Nephron (organoid): Measurements from ENCODE around the gene ANO2.
A peak's percentile ranks its signal among the peaks of the same experiment; 100 is the strongest.

ENCODE experiments used
- H3K27ac Mint-ChIP-seq, 3 experiments: 2 replicates each; pipeline ENCODE4 v1.8.0; 2020; ENCODE audit warnings: mixed read lengths in 3 of 3, mild to moderate bottlenecking in 2 of 3, moderate library complexity in 1 of 3
- H3K27me3 Mint-ChIP-seq: 2 replicates; pipeline ENCODE4 v1.8.0; 2021; ENCODE audit warnings: low read depth, mild to moderate bottlenecking, moderate library complexity, mixed read lengths
- H3K36me3 Mint-ChIP-seq: 2 replicates; pipeline ENCODE4 v1.8.0; 2020; ENCODE audit warnings: low read depth, mixed read lengths
- H3K4me1 Mint-ChIP-seq: 2 replicates; pipeline ENCODE4 v1.8.0; 2020; ENCODE audit warnings: mixed read lengths
- H3K4me3 Mint-ChIP-seq, 3 experiments: 2 replicates each; pipeline ENCODE4 v1.8.0; 2020; ENCODE audit warnings: mild to moderate bottlenecking in 3 of 3, mixed read lengths in 3 of 3, moderate library complexity in 2 of 3
- H3K9me3 Mint-ChIP-seq: 2 replicates; pipeline ENCODE4 v1.8.0; 2020; ENCODE audit warnings: mixed read lengths
- TF ChIP-seq, protein P1 (sequence below), 3 experiments: fragments of 200-600 bp; sonication (generic); IDR thresholded peaks; one replicate each; pipeline ENCODE4 v1.5.0; 2021; ENCODE audit warnings: antibody characterized with exemption in 3 of 3; ENCODE audit not compliant: unreplicated experiment in 3 of 3

ANO2 gene

GRCh38 chr12:5584412-5585175 lies 360.5 kb downstream of the ANO2 start:
- H3K36me3 Mint-ChIP-seq, result no peaks in the 10 kb centered on the region
- peaks cover 69% of the 10 kb centered on the region for H3K4me1 Mint-ChIP-seq
- H3K9me3 Mint-ChIP-seq, result no peaks in the 10 kb centered on the region
- TF ChIP-seq, protein P1, sequence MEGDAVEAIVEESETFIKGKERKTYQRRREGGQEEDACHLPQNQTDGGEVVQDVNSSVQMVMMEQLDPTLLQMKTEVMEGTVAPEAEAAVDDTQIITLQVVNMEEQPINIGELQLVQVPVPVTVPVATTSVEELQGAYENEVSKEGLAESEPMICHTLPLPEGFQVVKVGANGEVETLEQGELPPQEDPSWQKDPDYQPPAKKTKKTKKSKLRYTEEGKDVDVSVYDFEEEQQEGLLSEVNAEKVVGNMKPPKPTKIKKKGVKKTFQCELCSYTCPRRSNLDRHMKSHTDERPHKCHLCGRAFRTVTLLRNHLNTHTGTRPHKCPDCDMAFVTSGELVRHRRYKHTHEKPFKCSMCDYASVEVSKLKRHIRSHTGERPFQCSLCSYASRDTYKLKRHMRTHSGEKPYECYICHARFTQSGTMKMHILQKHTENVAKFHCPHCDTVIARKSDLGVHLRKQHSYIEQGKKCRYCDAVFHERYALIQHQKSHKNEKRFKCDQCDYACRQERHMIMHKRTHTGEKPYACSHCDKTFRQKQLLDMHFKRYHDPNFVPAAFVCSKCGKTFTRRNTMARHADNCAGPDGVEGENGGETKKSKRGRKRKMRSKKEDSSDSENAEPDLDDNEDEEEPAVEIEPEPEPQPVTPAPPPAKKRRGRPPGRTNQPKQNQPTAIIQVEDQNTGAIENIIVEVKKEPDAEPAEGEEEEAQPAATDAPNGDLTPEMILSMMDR (IDR thresholded peaks at IDR 0.05; ENCODE audit: unreplicated experiment in 3 of 3), result no peak
- H3K4me3 Mint-ChIP-seq, result no peak overlapping the region
- H3K27ac Mint-ChIP-seq, result peak overlapping the region in 2 of 3 experiments; percentile 19 to 39
- H3K27me3 Mint-ChIP-seq, result peaks cover 10% of the 10 kb centered on the region

DNA sequence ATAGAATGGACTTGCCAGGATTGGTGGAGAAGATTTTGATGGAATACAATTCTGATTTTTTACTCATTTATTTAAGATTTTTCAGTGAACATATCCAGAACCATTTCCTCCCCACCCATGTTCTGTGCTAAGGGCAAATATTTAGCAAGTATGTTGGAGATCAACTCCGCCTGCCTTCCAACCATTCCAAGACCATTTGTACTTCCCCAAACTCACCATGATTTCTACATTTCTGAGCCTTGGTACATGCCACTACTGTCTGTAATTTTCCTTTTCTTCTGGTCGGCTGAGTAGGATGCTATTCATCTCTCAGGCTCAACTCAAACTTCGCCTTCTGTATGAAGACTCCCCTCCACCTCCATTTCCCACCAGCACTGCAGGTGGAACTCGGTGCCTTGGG lies 362.5 kb downstream of the ANO2 start:
- no peaks in the 10 kb centered on the region for H3K36me3 Mint-ChIP-seq
- H3K27ac Mint-ChIP-seq, result peak overlapping the region; percentile 49 to 82 (median 67)
- TF ChIP-seq, protein P1 (IDR thresholded peaks at IDR 0.05; ENCODE audit: unreplicated experiment in 3 of 3), result no peak
- peaks cover 55% of the 10 kb centered on the region for H3K4me1 Mint-ChIP-seq
- no peaks in the 10 kb centered on the region for H3K9me3 Mint-ChIP-seq
- peaks cover 6% of the 10 kb centered on the region for H3K27me3 Mint-ChIP-seq
- H3K4me3 Mint-ChIP-seq, result no peak overlapping the region

GRCh38 chr12:5582018-5582417 lies 363.0 kb downstream of the ANO2 start:
- H3K27me3 Mint-ChIP-seq, result peaks cover 6% of the 10 kb centered on the region
- TF ChIP-seq, protein P1 (IDR thresholded peaks at IDR 0.05; ENCODE audit: unreplicated experiment in 3 of 3), result no peak
- no peaks in the 10 kb centered on the region for H3K36me3 Mint-ChIP-seq
- H3K4me1 Mint-ChIP-seq, result peaks cover 54% of the 10 kb centered on the region
- H3K9me3 Mint-ChIP-seq, result no peaks in the 10 kb centered on the region
- H3K4me3 Mint-ChIP-seq, result no peak overlapping the region
- peak overlapping the region; percentile 49 to 82 (median 67) for H3K27ac Mint-ChIP-seq

- H3K36me3 Mint-ChIP-seq, result no peaks in the 10 kb centered on the region
These were observed 363.4 kb downstream of the ANO2 start for GRCh38 chr12:5581616-5582015.

DNA sequence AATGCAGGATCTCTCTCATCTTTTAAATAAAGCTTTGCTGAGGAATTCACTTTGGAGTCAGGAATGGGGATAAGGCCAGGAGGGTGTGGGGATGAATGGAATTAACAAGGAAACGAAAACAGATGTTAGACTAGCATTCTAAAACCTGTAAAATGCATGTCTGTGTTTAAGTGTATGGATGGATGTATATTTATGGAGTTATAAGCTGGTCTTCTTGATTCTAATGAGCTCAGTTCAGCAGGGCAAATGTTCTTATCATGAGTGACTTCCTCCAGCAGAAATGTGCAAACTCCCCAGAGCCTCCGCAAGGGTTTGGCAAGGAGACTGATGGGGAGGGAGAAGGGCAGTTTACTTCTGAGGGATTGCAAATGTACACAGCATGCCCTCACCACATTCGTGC lies 364.0 kb downstream of the ANO2 start:
- H3K9me3 Mint-ChIP-seq, result no peaks in the 10 kb centered on the region
- H3K4me3 Mint-ChIP-seq, result no peak overlapping the region
- peak overlapping the region; percentile 21 to 82 (median 67) for H3K27ac Mint-ChIP-seq
- no peaks in the 10 kb centered on the region for H3K36me3 Mint-ChIP-seq
- H3K4me1 Mint-ChIP-seq, result peaks cover 51% of the 10 kb centered on the region
- peaks cover 6% of the 10 kb centered on the region for H3K27me3 Mint-ChIP-seq
- TF ChIP-seq, protein P1 (IDR thresholded peaks at IDR 0.05; ENCODE audit: unreplicated experiment in 3 of 3), result no peak

More at GRCh38 chr12:5581616-5582015, 363.4 kb downstream of the ANO2 start:
- peaks cover 53% of the 10 kb centered on the region for H3K4me1 Mint-ChIP-seq
- H3K9me3 Mint-ChIP-seq, result no peaks in the 10 kb centered on the region
- H3K27me3 Mint-ChIP-seq, result peaks cover 6% of the 10 kb centered on the region
- TF ChIP-seq, protein P1 (IDR thresholded peaks at IDR 0.05; ENCODE audit: unreplicated experiment in 3 of 3), result no peak
- H3K4me3 Mint-ChIP-seq, result peak overlapping the region in 1 of 3 experiments; percentile 1
- H3K27ac Mint-ChIP-seq, result peak overlapping the region; percentile 49 to 82 (median 67)

GRCh38 chr12:5578775-5579174 lies 366.3 kb downstream of the ANO2 start:
- Mint-ChIP-seq H3K4me3 (no peak overlapping the region), H3K9me3 (no peaks in the 10 kb centered on the region), H3K36me3 (no peaks in the 10 kb centered on the region), H3K27ac (peak overlapping the region in 1 of 3 experiments; percentile 12), H3K27me3 (no peaks in the 10 kb centered on the region), H3K4me1 (peaks cover 40% of the 10 kb centered on the region)
- TF ChIP-seq, protein P1 (IDR thresholded peaks at IDR 0.05; ENCODE audit: unreplicated experiment in 3 of 3), result no peak
